Endothelial cell of umbilical vein (primary cell): ENCODE data around the gene CFAP46.

ENCODE experiments used
- EZH2 ChIP-seq: IDR thresholded peaks from 2 replicates; pipeline ENCODE4 v1.6.1; 2012; ENCODE audit warnings: borderline replicate concordance, low read depth, mild to moderate bottlenecking, moderate library complexity, low read length, inconsistent platforms; ENCODE audit not compliant: severe bottlenecking
- POLR2A ChIP-seq: IDR thresholded peaks from 2 replicates; pipeline ENCODE4 v1.6.1; 2012; ENCODE audit warnings: low read depth, mild to moderate bottlenecking, control low read depth, low read length
- POLR2AphosphoS5 ChIP-seq: IDR thresholded peaks from 2 replicates; pipeline ENCODE4 v1.6.1; 2012; ENCODE audit warnings: low read depth, mild to moderate bottlenecking, control low read depth, low read length, moderate library complexity; ENCODE audit not compliant: insufficient read depth
- TF ChIP-seq, protein P1 (sequence below), 2 donors: IDR thresholded peaks; 1 replicate in 1 of 2; 2 replicates in 1 of 2; pipeline ENCODE4 v1.5.1; 2011; ENCODE audit warnings: low read length in 2 of 2, mild to moderate bottlenecking in 2 of 2, moderate library complexity in 2 of 2, control low read depth in 1 of 2, inconsistent platforms in 1 of 2, low read depth in 1 of 2; ENCODE audit not compliant: insufficient read depth in 1 of 2; ENCODE audit errors: extremely low read depth in 1 of 2

DNA sequence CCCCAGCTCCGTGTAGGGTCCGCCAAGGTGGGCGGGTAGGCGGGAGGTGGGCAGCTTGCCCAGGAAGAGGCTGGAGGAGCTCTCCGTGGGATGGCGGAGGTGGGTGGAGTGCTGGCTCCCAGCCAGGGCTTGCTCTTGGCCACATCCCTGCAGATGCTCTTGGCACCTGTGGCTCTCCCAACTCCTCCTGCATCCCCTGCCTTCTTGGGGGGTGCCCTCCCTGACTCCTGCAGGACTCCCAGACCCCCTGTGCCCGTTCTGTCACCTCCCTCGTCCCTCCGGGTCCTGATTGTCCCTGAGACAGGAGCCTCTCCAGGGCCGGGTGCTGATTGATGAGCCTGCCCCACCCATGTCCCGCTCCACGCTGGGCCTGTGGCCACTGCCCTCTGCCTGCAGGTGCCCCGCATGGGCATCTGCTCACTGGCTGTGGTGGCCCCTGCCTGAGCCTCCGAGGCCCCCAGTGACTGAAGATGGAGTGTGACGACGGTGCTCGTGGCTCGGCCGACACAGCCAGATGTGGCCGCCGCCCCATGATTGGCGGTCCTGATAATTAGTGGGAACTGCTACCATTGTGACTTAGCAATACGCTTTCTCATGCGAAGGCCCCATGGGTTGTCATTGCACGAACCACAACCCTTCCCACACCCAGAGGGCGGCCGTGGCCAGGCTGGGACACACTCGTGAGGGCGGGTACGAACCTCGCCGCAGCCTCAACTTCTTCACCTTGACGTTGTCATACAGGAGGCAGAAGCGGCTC is 23.6 kb downstream of the CFAP46 start:
- TF ChIP-seq, protein P1, sequence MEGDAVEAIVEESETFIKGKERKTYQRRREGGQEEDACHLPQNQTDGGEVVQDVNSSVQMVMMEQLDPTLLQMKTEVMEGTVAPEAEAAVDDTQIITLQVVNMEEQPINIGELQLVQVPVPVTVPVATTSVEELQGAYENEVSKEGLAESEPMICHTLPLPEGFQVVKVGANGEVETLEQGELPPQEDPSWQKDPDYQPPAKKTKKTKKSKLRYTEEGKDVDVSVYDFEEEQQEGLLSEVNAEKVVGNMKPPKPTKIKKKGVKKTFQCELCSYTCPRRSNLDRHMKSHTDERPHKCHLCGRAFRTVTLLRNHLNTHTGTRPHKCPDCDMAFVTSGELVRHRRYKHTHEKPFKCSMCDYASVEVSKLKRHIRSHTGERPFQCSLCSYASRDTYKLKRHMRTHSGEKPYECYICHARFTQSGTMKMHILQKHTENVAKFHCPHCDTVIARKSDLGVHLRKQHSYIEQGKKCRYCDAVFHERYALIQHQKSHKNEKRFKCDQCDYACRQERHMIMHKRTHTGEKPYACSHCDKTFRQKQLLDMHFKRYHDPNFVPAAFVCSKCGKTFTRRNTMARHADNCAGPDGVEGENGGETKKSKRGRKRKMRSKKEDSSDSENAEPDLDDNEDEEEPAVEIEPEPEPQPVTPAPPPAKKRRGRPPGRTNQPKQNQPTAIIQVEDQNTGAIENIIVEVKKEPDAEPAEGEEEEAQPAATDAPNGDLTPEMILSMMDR (IDR thresholded peaks at IDR 0.05; ENCODE audit: extremely low read depth in 1 of 2, insufficient read depth in 1 of 2, low read depth in 1 of 2, low read length in 2 of 2) = no peak
- TF ChIP-seq POLR2A = no peak
- TF ChIP-seq EZH2 = no peak
- TF ChIP-seq POLR2AphosphoS5 = no peak
